HT-29 (cell line): ENCODE measurements around the gene TAF4. TPM values are rescaled to one million over a fixed set of nuclear protein-coding genes. Genes with fewer than 3 reads are reported as not detected.
"Not testable (repeated sequence)": the region's sequence is repeated elsewhere in the genome, so short reads cannot be mapped to it uniquely, and the experiment has no call there.

Experiments used
- DNase-seq: peaks from one replicate; pipeline ENCODE4 v3.0.0-alpha.2; 2015; ENCODE audit warnings: low spot score
- total RNA-seq: library from RNA; depleted of rRNA; stranded (reverse); fragments of >200 nt; shearing (Covaris generic); gene quantifications from 2 replicates; pipeline ENCODE4 v1.2.3, GENCODE V29; 2014

Gene TAF4
- total RNA-seq, 1 experiment from 2014 or later, result 14.1 TPM

- no peak for DNase-seq
Observed at GRCh38 chr20:62080249-62080990, 14.7 kb upstream of the TAF4 start.

DNA sequence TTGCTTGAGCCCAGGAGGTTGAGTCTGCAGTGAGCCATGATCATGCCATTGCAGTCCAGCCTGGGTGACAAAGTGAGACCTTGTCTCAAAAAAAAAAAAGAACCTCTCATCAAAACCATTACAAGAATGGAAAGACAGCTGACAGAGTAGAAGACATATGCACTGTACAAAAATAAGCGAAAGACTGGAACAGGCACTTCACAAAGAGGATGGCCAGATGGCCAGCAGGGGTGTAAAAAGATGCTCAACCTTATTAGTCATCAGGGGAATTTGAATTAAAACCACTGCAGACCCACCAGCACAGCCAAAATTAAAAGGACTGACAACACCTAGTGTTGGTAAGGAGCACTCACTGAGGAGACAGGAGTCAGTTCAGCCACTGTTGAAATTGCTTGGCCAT lies 13.5 kb upstream of the TAF4 start:
- no peak for DNase-seq

- no peak for DNase-seq
Observed at GRCh38 chr20:62073323-62073722, 7.6 kb upstream of the TAF4 start.

DNA sequence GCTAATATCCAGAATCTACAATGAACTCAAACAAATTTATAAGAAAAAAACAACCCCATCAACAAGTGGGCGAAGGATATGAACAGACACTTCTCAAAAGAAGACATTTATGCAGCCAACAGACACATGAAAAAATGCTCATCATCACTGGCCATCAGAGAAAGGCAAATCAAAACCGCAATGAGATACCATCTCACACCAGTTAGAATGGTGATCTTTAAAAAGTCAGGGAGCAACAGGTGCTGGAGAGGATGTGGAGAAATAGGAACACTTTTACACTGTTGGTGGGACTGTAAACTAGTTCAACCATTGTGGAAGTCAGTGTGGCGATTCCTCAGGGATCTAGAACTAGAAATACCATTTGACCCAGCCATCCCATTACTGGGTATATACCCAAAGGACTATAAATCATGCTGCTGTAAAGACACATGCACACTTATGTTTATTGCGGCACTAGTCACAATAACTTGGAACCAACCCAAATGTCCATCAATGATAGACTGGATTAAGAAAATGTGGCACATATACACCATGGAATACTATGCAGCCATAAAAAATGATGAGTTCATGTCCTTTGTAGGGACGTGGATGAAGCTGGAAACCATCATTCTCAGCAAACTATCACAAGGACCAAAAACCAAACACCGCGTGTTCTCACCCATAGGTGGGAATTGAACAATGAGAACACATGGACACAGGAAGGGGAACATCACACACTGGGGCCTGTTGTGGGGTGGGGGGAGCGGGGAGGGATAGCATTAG lies 6.2 kb upstream of the TAF4 start:
- not testable (repeated sequence) for DNase-seq

DNA sequence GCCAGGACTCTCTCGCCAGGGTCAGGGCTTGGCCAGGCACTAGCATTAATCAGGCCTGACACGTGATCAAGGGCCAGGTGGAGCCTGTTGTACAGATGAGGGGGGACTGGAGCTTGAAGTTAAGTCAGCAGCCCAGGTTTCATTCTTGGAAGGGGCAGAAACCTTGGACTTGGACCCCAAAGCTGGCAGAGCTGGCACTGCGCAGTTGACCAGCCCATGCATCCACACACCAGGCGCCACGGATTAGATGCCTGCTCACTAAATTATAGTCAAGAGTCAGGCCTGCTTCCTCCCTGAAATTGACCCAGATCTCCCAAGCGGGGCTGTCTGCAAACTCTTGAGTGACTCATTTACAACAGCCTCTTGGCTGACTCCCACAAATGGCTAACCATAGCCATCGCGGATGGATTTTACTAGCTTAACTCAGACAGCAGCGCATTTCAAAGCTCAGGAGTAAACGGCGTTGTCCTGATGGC lies 4.1 kb upstream of the TAF4 start:
- DNase-seq, result no peak

GRCh38 chr20:62068997-62069396 lies 3.3 kb upstream of the TAF4 start:
- DNase-seq, result no peak

DNA sequence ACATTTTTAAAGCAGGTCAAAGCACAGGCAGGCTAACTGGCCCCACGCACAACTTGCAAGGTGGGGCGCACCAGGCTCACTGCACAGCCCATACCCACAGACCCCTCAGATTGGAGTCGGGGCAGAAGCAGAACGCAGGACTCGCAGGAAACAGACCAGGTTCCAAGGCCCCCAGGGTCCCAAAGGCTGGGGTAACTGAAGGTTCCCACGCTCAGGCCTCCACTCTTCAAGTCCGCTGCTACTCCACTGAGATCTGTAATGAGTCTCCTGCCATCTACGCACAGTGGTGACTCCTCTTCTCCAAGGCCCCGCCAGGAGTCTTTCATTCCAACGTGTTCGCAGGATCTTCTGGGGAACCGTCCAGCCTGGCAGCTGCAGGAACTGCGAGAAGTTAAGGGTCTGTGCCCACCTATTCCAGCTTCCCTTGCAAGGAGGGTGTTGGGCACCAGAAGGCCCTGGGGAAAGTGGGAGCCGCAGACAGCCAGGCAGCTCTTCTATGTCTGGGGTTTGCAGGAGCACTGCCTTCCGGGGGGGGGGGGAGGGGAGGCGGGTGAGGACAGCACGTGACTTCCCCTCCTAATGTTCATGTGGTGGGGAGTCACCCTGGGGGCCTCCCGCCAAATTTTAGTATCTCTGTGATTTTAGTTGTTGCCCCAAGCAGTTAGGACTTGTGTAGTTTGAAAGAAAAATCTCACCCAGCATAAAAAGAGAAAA lies 2.0 kb upstream of the TAF4 start:
- no peak for DNase-seq

DNA sequence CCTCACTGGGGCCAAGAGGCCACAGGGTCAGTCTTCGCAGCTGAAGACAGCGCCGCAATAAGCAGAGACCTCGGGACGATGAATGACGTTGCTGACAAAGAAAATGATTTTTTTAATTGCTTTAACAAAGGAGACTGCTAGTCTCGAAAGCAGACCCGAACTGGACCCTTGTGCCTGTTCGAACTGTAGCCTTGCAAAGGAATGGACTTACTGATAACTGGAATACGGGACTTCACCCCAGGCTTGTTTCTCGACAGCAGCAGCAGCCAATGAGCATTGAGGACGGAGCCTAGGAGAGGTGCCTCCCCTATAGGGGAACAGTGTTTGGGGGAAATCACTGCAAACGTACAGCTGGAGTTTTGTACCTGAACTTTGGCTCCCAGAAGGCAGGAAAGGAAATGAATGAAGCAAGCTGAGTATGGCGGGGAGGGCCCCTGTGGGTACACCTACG lies 1.3 kb upstream of the TAF4 start:
- DNase-seq, result no peak

- DNase-seq, result peak; percentile 78
Observed at GRCh38 chr20:62066339-62066982, 780 bp upstream of the TAF4 start.

DNA sequence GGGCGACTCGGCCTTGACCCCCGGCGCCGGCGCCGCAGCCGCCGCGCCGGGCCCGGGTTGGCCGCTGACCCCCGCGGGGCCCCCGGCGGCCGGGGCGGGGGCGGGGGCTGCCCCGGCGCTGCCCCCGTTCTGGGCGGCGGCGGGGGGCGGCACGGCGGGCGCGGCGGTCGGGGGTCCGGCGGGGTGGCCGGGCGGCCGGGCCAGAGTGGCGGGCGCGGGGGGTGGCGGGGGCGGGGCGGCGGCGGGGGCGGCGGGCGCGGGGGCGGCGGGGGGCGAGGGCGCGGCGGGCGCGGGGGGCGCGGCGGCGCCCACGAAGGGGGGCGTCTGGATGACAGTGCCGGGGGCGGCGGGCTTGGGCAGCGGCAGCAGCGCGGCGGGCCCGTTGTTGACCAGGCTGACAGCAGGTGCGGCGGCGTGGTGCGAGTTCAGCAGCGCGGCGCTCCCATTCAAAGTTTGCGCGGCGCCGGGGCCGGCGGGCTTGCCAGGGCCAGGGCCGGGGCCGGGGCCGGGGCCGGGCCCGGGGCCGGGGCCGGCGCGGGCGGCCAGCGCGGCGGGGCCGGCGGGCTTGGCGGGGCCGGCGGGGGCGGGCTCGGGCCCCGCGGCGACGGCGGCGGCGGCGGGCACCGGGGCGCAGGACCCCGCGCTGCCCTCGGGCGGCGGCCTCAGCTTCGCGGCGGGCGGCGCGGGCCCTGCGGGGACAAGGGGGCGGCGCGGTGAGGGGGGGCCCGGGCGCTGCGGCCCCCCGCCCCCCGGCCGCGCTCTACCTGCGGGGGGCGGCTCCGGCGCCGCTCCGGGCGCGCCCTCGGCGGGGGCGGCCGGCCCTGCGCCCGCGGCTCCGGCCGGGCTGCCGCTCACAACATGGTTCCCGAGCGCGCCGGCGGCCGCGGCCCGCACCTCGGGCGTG lies 659 bp downstream of the TAF4 start:
- peak; percentile 33 for DNase-seq

GRCh38 chr20:62063981-62064769 lies 1.5 kb downstream of the TAF4 start:
- DNase-seq, result peak; percentile 70

GRCh38 chr20:62063315-62063980 lies 2.2 kb downstream of the TAF4 start:
- no peak for DNase-seq

DNA sequence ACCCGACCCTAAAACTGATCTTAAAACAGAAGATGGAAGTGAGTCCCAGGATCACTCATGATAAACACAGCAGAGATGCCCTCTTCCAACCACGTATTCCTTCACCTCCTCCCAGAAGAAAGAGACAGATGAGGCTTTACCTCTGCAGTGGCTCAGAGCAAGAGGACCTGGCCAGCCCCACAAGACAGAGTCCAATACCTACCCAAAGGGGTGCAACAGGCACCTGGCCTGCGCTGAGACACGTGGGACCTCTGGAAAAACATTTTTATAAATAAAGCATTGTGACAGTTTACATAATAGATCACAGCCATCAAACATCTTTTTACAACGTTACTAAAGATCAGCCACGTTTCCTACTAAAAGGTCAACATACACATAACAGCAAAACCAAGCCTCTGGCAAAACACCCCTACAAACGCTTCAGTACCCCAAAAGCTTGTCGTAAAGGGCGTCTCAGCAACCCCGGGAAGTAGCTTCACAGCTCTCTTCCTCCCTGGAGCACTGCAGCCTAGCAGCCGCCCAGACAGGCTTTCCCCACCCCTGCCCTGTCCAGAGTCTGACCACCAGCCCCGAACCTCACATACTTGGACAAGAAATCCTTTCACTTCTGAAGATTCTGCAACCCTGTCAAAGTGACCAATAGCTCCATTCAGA lies 2.9 kb downstream of the TAF4 start:
- DNase-seq, result no peak

- no peak for DNase-seq
Observed at GRCh38 chr20:62061851-62062423, 3.7 kb downstream of the TAF4 start.

DNA sequence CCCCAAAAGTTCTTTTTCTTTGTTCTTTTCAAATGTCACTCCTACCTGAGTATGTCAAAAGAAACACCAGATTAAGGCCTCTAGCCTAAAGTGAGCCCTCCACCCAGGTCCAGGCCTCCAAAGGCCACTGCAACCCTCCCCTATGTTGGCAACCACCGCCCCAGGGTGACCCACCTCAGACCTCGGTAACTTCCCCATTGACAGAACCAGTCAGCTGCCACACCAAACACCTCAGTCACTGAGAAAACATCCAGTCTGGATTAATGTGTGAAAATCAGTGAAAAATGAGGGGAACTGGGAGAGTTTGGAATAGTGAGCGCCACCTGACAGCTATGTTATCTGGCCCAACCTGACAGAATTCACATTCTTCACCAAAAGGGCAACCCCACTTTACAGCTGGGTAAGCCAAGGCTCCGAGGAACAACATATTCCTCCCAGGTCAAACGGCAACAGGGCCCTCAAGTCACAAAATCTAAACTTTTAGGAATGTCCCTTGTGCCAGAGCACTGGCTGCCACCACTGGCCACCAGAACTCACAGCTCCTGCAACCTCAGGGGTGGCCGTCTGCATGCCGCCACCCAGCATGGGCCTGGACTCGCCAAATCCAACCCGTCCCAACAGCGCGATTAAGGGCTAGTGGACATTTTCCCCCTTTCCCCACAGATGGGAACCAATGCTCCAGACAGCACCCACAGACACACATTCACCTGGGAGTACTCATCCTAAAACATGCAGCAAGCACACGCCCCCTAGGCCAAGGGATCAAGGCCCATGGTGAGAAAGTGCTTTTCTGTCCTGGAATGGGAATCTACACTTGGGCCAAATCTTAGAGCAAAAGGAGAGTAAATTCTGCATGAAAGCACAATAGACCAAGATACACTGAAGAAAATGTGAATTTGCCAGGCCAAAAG lies 4.8 kb downstream of the TAF4 start:
- DNase-seq, result no peak

- DNase-seq, result no peak
Observed at GRCh38 chr20:62059920-62060630, 5.6 kb downstream of the TAF4 start.

DNA sequence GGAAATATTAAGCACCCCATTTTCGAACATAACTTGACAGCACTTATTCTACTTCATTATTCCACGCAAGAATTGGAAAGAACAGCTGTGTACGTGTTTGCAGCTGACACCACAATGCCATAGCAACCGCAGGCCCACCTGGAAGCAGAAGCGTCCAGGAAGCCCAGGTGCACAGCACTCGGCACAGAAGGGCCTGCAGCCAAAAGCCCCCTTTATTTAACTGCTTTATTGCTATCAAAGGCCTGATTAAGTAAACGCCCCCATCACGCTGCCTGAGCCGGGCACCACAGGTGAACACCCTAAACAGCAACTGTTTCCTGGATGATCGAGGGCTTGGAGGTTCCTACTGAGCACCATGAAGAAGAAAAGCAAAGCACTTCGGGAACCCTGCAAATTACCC lies 6.3 kb downstream of the TAF4 start:
- DNase-seq, result no peak
